HG03095 (cell line): Measurements from ENCODE around the gene RFLNA.

Experiments
- ATAC-seq: cut with Tn5 transposase; IDR thresholded peaks from one replicate; pipeline ENCODE4 v1.9.1; 2021; ENCODE audit warnings: moderate library complexity; ENCODE audit not compliant: unreplicated experiment

RFLNA gene

GRCh38 chr12:124294780-124295341, at the start of gene RFLNA:
Gene RFLNA (plus strand): TSS chr12:124295093. CDS start chr12:124295430, 337 bp downstream.
- no peak for ATAC-seq

- ATAC-seq, result no peak
These were observed 47.6 kb upstream of the RFLNA start for GRCh38 chr12:124247331-124247730.

- ATAC-seq, result no peak
These were observed 45.7 kb upstream of the RFLNA start for GRCh38 chr12:124248941-124249825.

- ATAC-seq, result no peak
These were observed 43.7 kb upstream of the RFLNA start for GRCh38 chr12:124251186-124251585.

- ATAC-seq, result no peak
These were observed 41.9 kb upstream of the RFLNA start for GRCh38 chr12:124252964-124253363.

- no peak for ATAC-seq
These were observed 40.8 kb upstream of the RFLNA start for GRCh38 chr12:124254126-124254525.

GRCh38 chr12:124259154-124260066, 35.5 kb upstream of the RFLNA start:
- ATAC-seq, result no peak

- no peak for ATAC-seq
These were observed 33.0 kb upstream of the RFLNA start for GRCh38 chr12:124261885-124262284.

- ATAC-seq, result no peak
These were observed 30.7 kb upstream of the RFLNA start for GRCh38 chr12:124264089-124264795.

- no peak for ATAC-seq
These were observed 30.0 kb upstream of the RFLNA start for GRCh38 chr12:124264879-124265278.

- ATAC-seq, result no peak
These were observed 27.6 kb upstream of the RFLNA start for GRCh38 chr12:124267205-124267778.

GRCh38 chr12:124270671-124271070, 24.2 kb upstream of the RFLNA start:
- ATAC-seq, result no peak

GRCh38 chr12:124273630-124274029, 21.3 kb upstream of the RFLNA start:
- ATAC-seq, result no peak

GRCh38 chr12:124276337-124276736, 18.6 kb upstream of the RFLNA start:
- no peak for ATAC-seq

- ATAC-seq, result no peak
These were observed 17.3 kb upstream of the RFLNA start for GRCh38 chr12:124277394-124278241.

GRCh38 chr12:124278389-124279101, 16.3 kb upstream of the RFLNA start:
- no peak for ATAC-seq

GRCh38 chr12:124279315-124279714, 15.6 kb upstream of the RFLNA start:
- no peak for ATAC-seq

- no peak for ATAC-seq
These were observed 15.0 kb upstream of the RFLNA start for GRCh38 chr12:124279846-124280360.

GRCh38 chr12:124281309-124281708, 13.6 kb upstream of the RFLNA start:
- ATAC-seq, result no peak
